Activated T-cell treated with anti-CD3 and anti-CD28 coated beads for 24 hours (primary cell): ENCODE results near the gene TSPAN9.

Experiments
- DNase-seq: peaks from one replicate; pipeline ENCODE4 v3.0.0-alpha.2; 2020; ENCODE audit warnings: low read depth

Gene TSPAN9

GRCh38 chr12:3124917-3125316 lies 47.7 kb downstream of the TSPAN9 start:
- no peak for DNase-seq

GRCh38 chr12:3125674-3126073 lies 48.5 kb downstream of the TSPAN9 start:
- DNase-seq, result no peak

- DNase-seq, result no peak
These were observed 50.7 kb downstream of the TSPAN9 start for GRCh38 chr12:3127832-3128231.

GRCh38 chr12:3128498-3129293 lies 51.5 kb downstream of the TSPAN9 start:
- no peak for DNase-seq

- no peak for DNase-seq
These were observed 52.3 kb downstream of the TSPAN9 start for GRCh38 chr12:3129301-3130056.

GRCh38 chr12:3130057-3130830 lies 53.1 kb downstream of the TSPAN9 start:
- no peak for DNase-seq

GRCh38 chr12:3131129-3131528 lies 54.0 kb downstream of the TSPAN9 start:
- DNase-seq, result no peak

- DNase-seq, result no peak
These were observed 55.6 kb downstream of the TSPAN9 start for GRCh38 chr12:3132636-3133404.

GRCh38 chr12:3133405-3133783 lies 56.2 kb downstream of the TSPAN9 start:
- DNase-seq, result no peak

GRCh38 chr12:3134126-3134525 lies 56.9 kb downstream of the TSPAN9 start:
- DNase-seq, result no peak

GRCh38 chr12:3134526-3135135 lies 57.5 kb downstream of the TSPAN9 start:
- no peak for DNase-seq

GRCh38 chr12:3135522-3136461 lies 58.6 kb downstream of the TSPAN9 start:
- DNase-seq, result peak; percentile 14

GRCh38 chr12:3136641-3137267 lies 59.6 kb downstream of the TSPAN9 start:
- no peak for DNase-seq

GRCh38 chr12:3137268-3137781 lies 60.1 kb downstream of the TSPAN9 start:
- no peak for DNase-seq

- no peak for DNase-seq
These were observed 60.8 kb downstream of the TSPAN9 start for GRCh38 chr12:3137814-3138445.

- DNase-seq, result no peak
These were observed 61.8 kb downstream of the TSPAN9 start for GRCh38 chr12:3138941-3139511.

- no peak for DNase-seq
These were observed 62.6 kb downstream of the TSPAN9 start for GRCh38 chr12:3139760-3140159.

- no peak for DNase-seq
These were observed 63.1 kb downstream of the TSPAN9 start for GRCh38 chr12:3140284-3140683.
